GM19467 (cell line): ENCODE measurements around the gene PROM2.

ENCODE experiments used
- ATAC-seq: cut with Tn5 transposase; IDR thresholded peaks from one replicate; pipeline ENCODE4 v1.9.1; 2021; ENCODE audit warnings: mild to moderate bottlenecking, moderate library complexity; ENCODE audit not compliant: unreplicated experiment

PROM2 gene

DNA sequence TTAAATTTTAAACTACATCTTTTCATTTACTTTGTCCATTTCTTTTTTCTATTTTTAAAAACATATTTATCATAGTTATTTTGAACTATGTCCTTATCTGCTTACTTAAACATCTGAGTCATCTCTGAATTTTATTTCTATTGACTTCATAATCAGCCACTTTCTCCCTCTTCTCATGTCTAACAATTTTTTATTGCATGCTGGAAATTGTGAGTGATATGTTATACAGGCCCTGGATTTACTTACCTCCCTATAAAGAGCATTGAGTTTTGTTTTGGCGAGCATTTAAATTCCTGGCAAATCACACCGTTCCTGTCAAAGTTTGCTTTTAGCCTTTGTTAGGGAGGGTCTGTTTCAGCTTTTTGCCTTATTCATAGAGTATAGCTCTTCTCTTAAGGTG is 62.2 kb downstream of the PROM2 start:
- no peak for ATAC-seq

GRCh38 chr2:95337829-95338228 is 63.6 kb downstream of the PROM2 start:
- no peak for ATAC-seq
